Calu3 (cell line): ENCODE data around the gene TMPRSS11E. TPM values are rescaled to one million over a fixed set of nuclear protein-coding genes. Genes with fewer than 3 reads are reported as not detected.

ENCODE experiments used
- BruUV-seq: library from RNA; stranded (reverse); fragments of 400-500 nt; replicated peaks from 2 replicates; lab custom pipeline; 2021; lab: Mats Ljungman, UMichigan
- CTCF ChIA-PET: fragments of 300-600 bp; sonication (Branson Sonifier 250); formaldehyde crosslinking; loops from one replicate; lab custom pipeline; 2022; ENCODE audit warnings: antibody characterized with exemption; lab: Charles Lee
- DNase-seq: peaks from one replicate; pipeline ENCODE4 v3.0.0; 2022
- H3K27ac Mint-ChIP-seq: one replicate; pipeline ENCODE4 v1.8.0; 2022; ENCODE audit warnings: mixed read lengths; ENCODE audit not compliant: unreplicated experiment
- H3K27me3 Mint-ChIP-seq: one replicate; pipeline ENCODE4 v1.8.0; 2022; ENCODE audit warnings: mixed read lengths; ENCODE audit not compliant: unreplicated experiment
- H3K36me3 Mint-ChIP-seq: one replicate; pipeline ENCODE4 v1.8.0; 2022; ENCODE audit warnings: mild to moderate bottlenecking, moderate library complexity, mixed read lengths; ENCODE audit not compliant: insufficient read depth, unreplicated experiment
- H3K4me1 Mint-ChIP-seq: one replicate; pipeline ENCODE4 v1.8.0; 2022; ENCODE audit warnings: mild to moderate bottlenecking, low read depth, mixed read lengths; ENCODE audit not compliant: unreplicated experiment
- H3K4me3 Mint-ChIP-seq: one replicate; pipeline ENCODE4 v1.8.0; 2022; ENCODE audit warnings: mild to moderate bottlenecking, low read depth, moderate library complexity, mixed read lengths; ENCODE audit not compliant: unreplicated experiment
- H3K9me3 Mint-ChIP-seq: one replicate; pipeline ENCODE4 v1.8.0; 2022; ENCODE audit warnings: low read depth, mixed read lengths; ENCODE audit not compliant: unreplicated experiment
- CTCF ChIP-seq: fragments of 200-600 bp; IDR thresholded peaks from one replicate; pipeline ENCODE4 v1.8.0; 2022; ENCODE audit warnings: antibody characterized with exemption; ENCODE audit not compliant: unreplicated experiment
- intact Hi-C: fragments of 100-400 bp; cut with micrococcal nuclease; formaldehyde crosslinking; loops from one replicate; pipeline ENCODE4 v1.10.0; 2022; ENCODE audit not compliant: unreplicated experiment
- total RNA-seq: library from RNA; stranded (reverse); gene quantifications from 2 replicates; pipeline ENCODE4 v1.2.3, GENCODE V29; 2022

The TMPRSS11E gene
- total RNA-seq, 1 experiment from 2014 or later = not detected

- intact Hi-C loops = no loop called here
- CTCF ChIA-PET = no interaction called here
- H3K27me3 Mint-ChIP-seq = no peaks in the 10 kb centered on the region
- no peak overlapping the region for H3K4me3 Mint-ChIP-seq
- no TSS peak for BruUV-seq
- H3K36me3 Mint-ChIP-seq = no peaks in the 10 kb centered on the region
- no peak for TF ChIP-seq CTCF
- no peaks in the 10 kb centered on the region for H3K9me3 Mint-ChIP-seq
- H3K27ac Mint-ChIP-seq = no peak overlapping the region
- no peak for DNase-seq
- no peaks in the 10 kb centered on the region for H3K4me1 Mint-ChIP-seq
Observed at GRCh38 chr4:68476191-68476590, 28.9 kb downstream of the TMPRSS11E start.

GRCh38 chr4:68489338-68489737, 42.1 kb downstream of the TMPRSS11E start:
- no peak for DNase-seq
- H3K9me3 Mint-ChIP-seq = no peaks in the 10 kb centered on the region
- CTCF ChIA-PET = no interaction called here
- BruUV-seq = no TSS peak
- no peaks in the 10 kb centered on the region for H3K4me1 Mint-ChIP-seq
- TF ChIP-seq CTCF = no peak
- H3K27me3 Mint-ChIP-seq = no peaks in the 10 kb centered on the region
- H3K36me3 Mint-ChIP-seq = no peaks in the 10 kb centered on the region
- H3K4me3 Mint-ChIP-seq = no peak overlapping the region
- intact Hi-C loops = no loop called here
- no peak overlapping the region for H3K27ac Mint-ChIP-seq

GRCh38 chr4:68490826-68491457, 43.7 kb downstream of the TMPRSS11E start:
- Mint-ChIP-seq H3K4me1 (no peaks in the 10 kb centered on the region), H3K27ac (no peak overlapping the region), H3K27me3 (no peaks in the 10 kb centered on the region), H3K4me3 (no peak overlapping the region), H3K9me3 (no peaks in the 10 kb centered on the region), H3K36me3 (no peaks in the 10 kb centered on the region)
- CTCF ChIA-PET = no interaction called here
- intact Hi-C loops = loop anchor here (10.0 kb wide), 1 partner anchor 844 kb away; no protein-coding TSS in a partner anchor
- no peak for TF ChIP-seq CTCF
- BruUV-seq = no TSS peak
- no peak for DNase-seq

GRCh38 chr4:68494688-68495087, 47.4 kb downstream of the TMPRSS11E start:
- H3K36me3 Mint-ChIP-seq = no peaks in the 10 kb centered on the region
- TF ChIP-seq CTCF = no peak
- H3K4me3 Mint-ChIP-seq = no peak overlapping the region
- DNase-seq = no peak
- peak overlapping the region; percentile 18 for H3K27ac Mint-ChIP-seq
- CTCF ChIA-PET = no interaction called here
- H3K4me1 Mint-ChIP-seq = no peaks in the 10 kb centered on the region
- intact Hi-C loops = loop anchor here (5.0 to 10.0 kb wide), 4 partner anchors 163 to 840 kb away; no protein-coding TSS in a partner anchor
- no TSS peak for BruUV-seq
- no peaks in the 10 kb centered on the region for H3K27me3 Mint-ChIP-seq
- no peaks in the 10 kb centered on the region for H3K9me3 Mint-ChIP-seq
